ENCODE data around the gene UGT2B10.

DNA sequence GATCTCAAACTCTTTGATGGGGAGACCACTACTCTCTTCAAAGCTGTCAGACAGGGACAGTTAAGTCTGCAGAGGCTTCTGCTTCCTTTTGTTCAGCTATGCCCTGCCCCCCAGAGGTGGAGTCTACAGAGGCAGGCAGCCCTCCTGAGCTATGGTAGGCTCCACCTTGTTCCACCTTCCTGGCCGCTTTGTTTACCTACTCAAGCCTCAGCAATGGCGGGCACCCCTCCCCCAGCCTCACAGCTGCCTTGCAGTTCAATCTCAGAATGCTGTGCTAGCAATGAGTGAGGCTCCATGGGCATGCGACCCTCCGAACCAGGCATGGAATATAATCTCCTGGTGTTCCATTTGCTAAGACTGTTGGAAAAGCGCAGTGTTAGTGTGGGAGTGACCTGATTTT is 42.1 kb upstream of the UGT2B10 start:
- TF ChIP-seq, protein P1, sequence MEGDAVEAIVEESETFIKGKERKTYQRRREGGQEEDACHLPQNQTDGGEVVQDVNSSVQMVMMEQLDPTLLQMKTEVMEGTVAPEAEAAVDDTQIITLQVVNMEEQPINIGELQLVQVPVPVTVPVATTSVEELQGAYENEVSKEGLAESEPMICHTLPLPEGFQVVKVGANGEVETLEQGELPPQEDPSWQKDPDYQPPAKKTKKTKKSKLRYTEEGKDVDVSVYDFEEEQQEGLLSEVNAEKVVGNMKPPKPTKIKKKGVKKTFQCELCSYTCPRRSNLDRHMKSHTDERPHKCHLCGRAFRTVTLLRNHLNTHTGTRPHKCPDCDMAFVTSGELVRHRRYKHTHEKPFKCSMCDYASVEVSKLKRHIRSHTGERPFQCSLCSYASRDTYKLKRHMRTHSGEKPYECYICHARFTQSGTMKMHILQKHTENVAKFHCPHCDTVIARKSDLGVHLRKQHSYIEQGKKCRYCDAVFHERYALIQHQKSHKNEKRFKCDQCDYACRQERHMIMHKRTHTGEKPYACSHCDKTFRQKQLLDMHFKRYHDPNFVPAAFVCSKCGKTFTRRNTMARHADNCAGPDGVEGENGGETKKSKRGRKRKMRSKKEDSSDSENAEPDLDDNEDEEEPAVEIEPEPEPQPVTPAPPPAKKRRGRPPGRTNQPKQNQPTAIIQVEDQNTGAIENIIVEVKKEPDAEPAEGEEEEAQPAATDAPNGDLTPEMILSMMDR (IDR thresholded peaks at IDR 0.05; ENCODE audit: low read depth, low read length) = no peak
- TF ChIP-seq EZH2phosphoT487 (IDR thresholded peaks at IDR 0.05; ENCODE audit: low read depth) = no peak
